PC-3 (cell line): ENCODE data around the gene PUM2. TPM values are rescaled to one million over a fixed set of nuclear protein-coding genes. Genes with fewer than 3 reads are reported as not detected.
A peak's percentile ranks its signal among the peaks of the same experiment; 100 is the strongest.

Experiments used
- ATAC-seq: fragments of 200-7000 bp; cut with Tn5 transposase; 2 replicates; pipeline ENCODE4 v1.9.1; 2020; ENCODE audit warnings: mild to moderate bottlenecking, moderate library complexity
- BruUV-seq: library from RNA; stranded (reverse); fragments of 400-500 nt; replicated peaks from 2 replicates; lab custom pipeline; 2021; lab: Mats Ljungman, UMichigan
- CTCF ChIA-PET: fragments of 300-600 bp; sonication (Branson Sonifier 250); formaldehyde crosslinking; loops from one replicate; lab custom pipeline; 2022; ENCODE audit warnings: antibody characterized with exemption; lab: Charles Lee
- POLR2A ChIA-PET: fragments of 300-600 bp; sonication (Branson Sonifier 250); formaldehyde crosslinking; loops from one replicate; lab custom pipeline; 2022; ENCODE audit warnings: antibody characterized with exemption; ENCODE audit not compliant: unreplicated experiment; lab: Charles Lee
- DNase-seq: peaks from one replicate; pipeline ENCODE4 v3.0.0-alpha.2; 2015
- H2AFZ ChIP-seq: fragments of 300-600 bp; sonication (generic); 2 replicates; pipeline ENCODE4 v1.6.0; 2016; ENCODE audit warnings: antibody characterized with exemption, low read length
- H3F3A ChIP-seq: fragments of 300-600 bp; sonication (generic); one replicate; pipeline ENCODE4 v1.6.0; 2017; ENCODE audit warnings: antibody characterized with exemption, low read length, control low read depth, mild to moderate bottlenecking; ENCODE audit not compliant: unreplicated experiment
- H3K27ac ChIP-seq: fragments of 300-600 bp; sonication (generic); 2 replicates; pipeline ENCODE4 v1.5.1; 2016; ENCODE audit warnings: mild to moderate bottlenecking, low read length
- H3K27me3 ChIP-seq: fragments of 300-600 bp; sonication (generic); 2 replicates; pipeline ENCODE4 v1.6.1; 2016; ENCODE audit warnings: low read length, mixed read lengths
- H3K36me3 ChIP-seq: fragments of 300-600 bp; sonication (generic); 2 replicates; pipeline ENCODE4 v1.6.1; 2016; ENCODE audit warnings: low read depth, mixed run types, low read length, mixed read lengths
- H3K4me1 ChIP-seq: fragments of 300-600 bp; sonication (generic); 2 replicates; pipeline ENCODE4 v1.5.1; 2016; ENCODE audit warnings: low read length; ENCODE audit not compliant: insufficient read depth
- H3K4me2 ChIP-seq: fragments of 300-600 bp; sonication (generic); 2 replicates; pipeline ENCODE4 v1.6.0; 2016; ENCODE audit warnings: low read length
- H3K4me3 ChIP-seq: fragments of 300-600 bp; sonication (generic); 2 replicates; pipeline ENCODE4 v1.5.1; 2016; ENCODE audit warnings: mild to moderate bottlenecking, low read length, mixed read lengths
- H3K79me2 ChIP-seq: fragments of 300-600 bp; sonication (generic); 2 replicates; pipeline ENCODE4 v1.6.1; 2017; ENCODE audit warnings: low read length, mixed read lengths
- H3K9ac ChIP-seq: fragments of 300-600 bp; sonication (generic); 2 replicates; pipeline ENCODE4 v1.6.0; 2016; ENCODE audit warnings: mild to moderate bottlenecking, low read length
- H3K9me2 ChIP-seq: fragments of 300-600 bp; sonication (generic); replicated peaks from 2 replicates; pipeline ENCODE4 v1.6.1; 2016; ENCODE audit warnings: mixed run types, low read length, mixed read lengths
- H3K9me3 ChIP-seq: fragments of 300-600 bp; sonication (generic); 2 replicates; pipeline ENCODE4 v1.6.1; 2016; ENCODE audit warnings: low read length, mixed read lengths
- H4K20me1 ChIP-seq: fragments of 300-600 bp; sonication (generic); 2 replicates; pipeline ENCODE4 v1.6.1; 2016; ENCODE audit warnings: low read length, mixed read lengths
- EZH2 ChIP-seq: fragments of 300-600 bp; sonication (generic); IDR thresholded peaks from one replicate; pipeline ENCODE4 v1.6.1; 2017; ENCODE audit warnings: antibody characterized with exemption, mild to moderate bottlenecking, low read length; ENCODE audit not compliant: unreplicated experiment
- EZH2phosphoT487 ChIP-seq: fragments of 300-600 bp; sonication (generic); IDR thresholded peaks from 2 replicates; pipeline ENCODE4 v1.6.1; 2018; ENCODE audit warnings: mild to moderate bottlenecking, antibody characterized with exemption, low read length, borderline replicate concordance
- intact Hi-C: fragments of 100-400 bp; cut with micrococcal nuclease; formaldehyde crosslinking; loops from 2 replicates; pipeline ENCODE4 v1.9.0; 2023
- total RNA-seq: library from RNA; depleted of rRNA; stranded (reverse); fragments of >200 nt; gene quantifications from 2 replicates; pipeline ENCODE4 v1.2.3, GENCODE V29; 2014
- TF ChIP-seq, protein P1 (sequence below): fragments of 300-600 bp; sonication (generic); conservative IDR thresholded peaks from 2 replicates; pipeline ENCODE4 v1.5.1; 2017; ENCODE audit warnings: antibody characterized with exemption, low read depth, mild to moderate bottlenecking, low read length

PUM2 gene
- total RNA-seq, 1 experiment from 2014 or later, result 14.9 TPM

DNA sequence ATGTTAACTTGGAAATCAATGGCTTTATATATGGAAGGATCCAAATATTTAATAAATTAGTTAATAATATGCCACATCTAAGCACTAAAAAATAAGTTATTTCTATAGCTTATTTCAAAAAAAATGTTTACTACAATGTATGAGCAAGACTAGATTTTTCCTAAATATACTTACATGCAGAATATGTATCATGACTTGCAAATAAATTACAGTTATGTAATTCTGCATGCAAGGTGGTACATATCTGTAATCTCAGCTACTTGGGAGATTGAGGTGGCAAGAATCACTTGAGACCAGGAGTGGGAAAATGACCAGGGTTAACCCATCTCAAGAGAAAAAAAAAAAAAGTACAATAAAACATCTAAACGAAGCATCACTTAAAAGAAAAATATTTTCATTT lies 11.6 kb downstream of the PUM2 start:
- 0 out of 2 replicates have a peak, but pooled peaks cover 4% of the 10 kb centered on the region for H3K36me3 ChIP-seq
- no peaks in the 10 kb centered on the region for H3K9me3 ChIP-seq
- DNase-seq (no peak), ATAC-seq (no peak)
- TF ChIP-seq, protein P1, sequence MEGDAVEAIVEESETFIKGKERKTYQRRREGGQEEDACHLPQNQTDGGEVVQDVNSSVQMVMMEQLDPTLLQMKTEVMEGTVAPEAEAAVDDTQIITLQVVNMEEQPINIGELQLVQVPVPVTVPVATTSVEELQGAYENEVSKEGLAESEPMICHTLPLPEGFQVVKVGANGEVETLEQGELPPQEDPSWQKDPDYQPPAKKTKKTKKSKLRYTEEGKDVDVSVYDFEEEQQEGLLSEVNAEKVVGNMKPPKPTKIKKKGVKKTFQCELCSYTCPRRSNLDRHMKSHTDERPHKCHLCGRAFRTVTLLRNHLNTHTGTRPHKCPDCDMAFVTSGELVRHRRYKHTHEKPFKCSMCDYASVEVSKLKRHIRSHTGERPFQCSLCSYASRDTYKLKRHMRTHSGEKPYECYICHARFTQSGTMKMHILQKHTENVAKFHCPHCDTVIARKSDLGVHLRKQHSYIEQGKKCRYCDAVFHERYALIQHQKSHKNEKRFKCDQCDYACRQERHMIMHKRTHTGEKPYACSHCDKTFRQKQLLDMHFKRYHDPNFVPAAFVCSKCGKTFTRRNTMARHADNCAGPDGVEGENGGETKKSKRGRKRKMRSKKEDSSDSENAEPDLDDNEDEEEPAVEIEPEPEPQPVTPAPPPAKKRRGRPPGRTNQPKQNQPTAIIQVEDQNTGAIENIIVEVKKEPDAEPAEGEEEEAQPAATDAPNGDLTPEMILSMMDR, result no peak
- no peak for TF ChIP-seq EZH2phosphoT487
- H4K20me1 ChIP-seq, result peaks cover 83% of the 10 kb centered on the region
- peaks cover 22% of the 10 kb centered on the region for H3K4me1 ChIP-seq
- H3K27me3 ChIP-seq, result no peaks in the 10 kb centered on the region
- no peaks in the 10 kb centered on the region for H3F3A ChIP-seq
- H3K9me2 ChIP-seq, result no peaks in the 10 kb centered on the region
- CTCF ChIA-PET, result interaction anchor here (0.7 kb wide), 1 partner anchor 12 kb away, joined by 4 read pairs; no protein-coding TSS in a partner anchor
- intact Hi-C loops, result no loop called here
- no peak overlapping the region for H3K9ac ChIP-seq
- H3K27ac ChIP-seq, result no peak overlapping the region
- H3K4me2 ChIP-seq, result no peak overlapping the region
- POLR2A ChIA-PET, result no interaction called here
- no TSS peak for BruUV-seq
- peaks cover 100% of the 10 kb centered on the region for H3K79me2 ChIP-seq
- no peak overlapping the region for H2AFZ ChIP-seq
- H3K4me3 ChIP-seq, result no peak overlapping the region

DNA sequence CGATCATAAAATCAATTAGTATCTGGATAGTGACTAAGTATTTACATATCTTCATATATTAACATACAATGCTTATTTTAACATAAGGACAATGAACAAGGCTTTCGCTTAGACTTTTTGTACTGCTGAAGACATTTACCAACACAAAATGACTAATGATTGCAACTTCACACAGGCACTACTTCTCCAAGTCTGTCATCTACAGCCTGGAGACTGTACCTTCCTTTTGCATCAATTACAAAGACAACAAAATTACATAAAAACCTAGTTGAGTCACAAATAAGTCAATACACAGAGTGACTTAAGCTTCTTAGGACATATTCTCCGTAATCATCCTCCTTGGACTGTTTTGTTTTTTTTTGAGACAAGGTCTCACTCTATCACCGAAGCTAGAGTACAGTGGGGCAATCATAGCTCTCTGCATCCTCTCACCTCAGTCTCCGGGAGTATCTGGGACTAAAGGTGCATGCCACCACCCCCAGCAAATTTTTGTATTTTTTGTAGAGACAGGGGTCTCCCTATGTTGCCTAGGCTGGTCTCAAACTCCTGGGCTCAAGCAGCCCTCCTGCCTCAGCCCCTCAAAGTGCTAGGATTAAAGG lies 15.9 kb downstream of the PUM2 start:
- Histone ChIP-seq H3K9ac (no peak overlapping the region), H3K4me3 (no peak overlapping the region), H3K9me3 (no peaks in the 10 kb centered on the region), H3K27ac (peak overlapping the region; percentile 19; the same call in 1 of the 2 replicates), H2AFZ (no peak overlapping the region), H3K9me2 (no peaks in the 10 kb centered on the region), H3K36me3 (peaks cover 32% of the 10 kb centered on the region), H3F3A (no peaks in the 10 kb centered on the region), H4K20me1 (peaks cover 85% of the 10 kb centered on the region), H3K4me2 (peak overlapping the region; percentile 44), H3K79me2 (peaks cover 100% of the 10 kb centered on the region), H3K4me1 (peaks cover 22% of the 10 kb centered on the region), H3K27me3 (no peaks in the 10 kb centered on the region)
- no TSS peak for BruUV-seq
- POLR2A ChIA-PET, result interaction anchor here (0.5 to 0.6 kb wide), 2 partner anchors 57 to 631 kb away, joined by 3 to 5 read pairs; no protein-coding TSS in a partner anchor
- TF ChIP-seq EZH2 (no peak), EZH2phosphoT487 (no peak)
- TF ChIP-seq, protein P1, result no peak
- intact Hi-C loops, result no loop called here
- ATAC-seq (peak; percentile 71), DNase-seq (peak; percentile 59)
- CTCF ChIA-PET, result no interaction called here

DNA sequence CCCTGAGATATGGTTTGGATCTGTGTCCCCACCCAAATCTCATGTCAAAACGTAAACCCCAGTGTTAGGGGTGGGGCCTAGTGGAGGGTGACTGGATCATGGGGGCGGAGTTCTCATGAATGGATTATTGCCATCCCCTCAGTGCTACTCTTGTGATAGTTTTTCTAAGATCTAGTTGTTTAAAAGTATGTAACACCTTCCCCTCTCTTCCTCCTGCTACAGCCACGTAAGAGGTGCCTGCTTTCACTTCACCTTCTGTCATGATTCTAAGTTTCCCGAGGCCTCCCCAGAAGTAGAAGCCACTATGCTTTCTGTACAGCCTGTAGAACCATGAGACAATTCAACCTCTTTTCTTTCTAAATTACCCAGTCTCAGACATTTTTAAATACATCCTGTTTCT lies 16.9 kb downstream of the PUM2 start:
- ATAC-seq (no peak), DNase-seq (no peak)
- H3K4me1 ChIP-seq, result peaks cover 24% of the 10 kb centered on the region
- no peaks in the 10 kb centered on the region for H3K9me3 ChIP-seq
- no peak overlapping the region for H2AFZ ChIP-seq
- TF ChIP-seq, protein P1, result no peak
- TF ChIP-seq EZH2 (no peak), EZH2phosphoT487 (no peak)
- no peaks in the 10 kb centered on the region for H3F3A ChIP-seq
- no peak overlapping the region for H3K27ac ChIP-seq
- no TSS peak for BruUV-seq
- H3K36me3 ChIP-seq, result peaks cover 29% of the 10 kb centered on the region
- POLR2A ChIA-PET, result no interaction called here
- H3K9ac ChIP-seq, result no peak overlapping the region
- no peaks in the 10 kb centered on the region for H3K9me2 ChIP-seq
- no peaks in the 10 kb centered on the region for H3K27me3 ChIP-seq
- H3K79me2 ChIP-seq, result peaks cover 100% of the 10 kb centered on the region
- intact Hi-C loops, result no loop called here
- H3K4me2 ChIP-seq, result no peak overlapping the region
- peaks cover 85% of the 10 kb centered on the region for H4K20me1 ChIP-seq
- H3K4me3 ChIP-seq, result no peak overlapping the region
- CTCF ChIA-PET, result no interaction called here
